Measurements from ENCODE around the gene USF1.

GRCh38 chr1:161079436-161080110 lies 33.8 kb upstream of the USF1 start:
- no peak for TF ChIP-seq EZH2phosphoT487 (IDR thresholded peaks at IDR 0.05)
- TF ChIP-seq CTCF (IDR thresholded peaks at IDR 0.05): no peak
- no peak for TF ChIP-seq EZH2 (IDR thresholded peaks at IDR 0.05)

Data from neural progenitor cell (in vitro differentiated cells).